Stomach (tissue), 4 donors: Measurements from ENCODE around the gene AGGF1.

ENCODE experiments used
- CTCF ChIP-seq, 7 experiments: fragments of 450-650 bp in 4 of 7; fragments of 200-600 bp in 3 of 7; sonication (generic) in 3 of 7; IDR thresholded peaks; one replicate each; pipeline ENCODE4 v1.5.1; 2016 to 2019; ENCODE audit warnings: antibody characterized with exemption in 7 of 7, control low read depth in 2 of 7, mild to moderate bottlenecking in 1 of 7
- EP300 ChIP-seq: sonication (generic); formaldehyde crosslinking; IDR thresholded peaks from one replicate; pipeline ENCODE4 v1.6.1; 2017; ENCODE audit warnings: antibody characterized with exemption
- POLR2A ChIP-seq, 4 donors: fragments of 450-650 bp; IDR thresholded peaks; one replicate each; pipeline ENCODE4 v1.6.1; 2016; ENCODE audit warnings: antibody characterized with exemption in 4 of 4, control low read depth in 2 of 4, mild to moderate bottlenecking in 1 of 4, moderate library complexity in 1 of 4
- POLR2AphosphoS5 ChIP-seq, 3 donors: sonication (generic); formaldehyde crosslinking; IDR thresholded peaks; one replicate each; pipeline ENCODE4 v1.6.1; 2016; ENCODE audit warnings: antibody characterized with exemption in 3 of 3

GRCh38 chr5:77028631-77029375 lies 1.4 kb upstream of the AGGF1 start:
- TF ChIP-seq CTCF (IDR thresholded peaks at IDR 0.05) (no peak), POLR2A (IDR thresholded peaks at IDR 0.05) (no peak), EP300 (no peak), POLR2AphosphoS5 (IDR thresholded peaks at IDR 0.05) (no peak)
